GM19351 (cell line): Measurements from ENCODE around the gene MID1.

ENCODE experiments used
- ATAC-seq: cut with Tn5 transposase; IDR thresholded peaks from one replicate; pipeline ENCODE4 v1.9.1; 2021; ENCODE audit warnings: mild to moderate bottlenecking, moderate library complexity; ENCODE audit not compliant: unreplicated experiment

The MID1 gene

DNA sequence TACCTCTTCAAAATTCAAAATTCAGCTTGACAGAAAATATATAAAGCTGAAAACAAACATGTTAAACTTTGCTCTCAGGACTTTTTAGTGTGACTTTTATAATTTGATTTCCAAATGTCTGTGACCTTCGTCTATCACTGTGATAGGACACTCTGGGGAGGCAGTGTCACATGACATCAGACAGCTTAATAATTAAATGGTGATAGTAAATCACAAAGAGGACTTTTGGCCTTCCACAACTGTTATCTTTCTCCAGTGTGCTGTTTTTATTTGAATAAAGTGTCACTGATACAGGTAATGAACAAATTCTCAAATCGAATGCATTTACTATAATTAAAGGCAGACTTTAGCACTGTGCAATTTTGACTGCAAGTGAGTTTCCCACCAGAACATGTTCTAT is 83.1 kb downstream of the MID1 start:
- ATAC-seq = no peak

DNA sequence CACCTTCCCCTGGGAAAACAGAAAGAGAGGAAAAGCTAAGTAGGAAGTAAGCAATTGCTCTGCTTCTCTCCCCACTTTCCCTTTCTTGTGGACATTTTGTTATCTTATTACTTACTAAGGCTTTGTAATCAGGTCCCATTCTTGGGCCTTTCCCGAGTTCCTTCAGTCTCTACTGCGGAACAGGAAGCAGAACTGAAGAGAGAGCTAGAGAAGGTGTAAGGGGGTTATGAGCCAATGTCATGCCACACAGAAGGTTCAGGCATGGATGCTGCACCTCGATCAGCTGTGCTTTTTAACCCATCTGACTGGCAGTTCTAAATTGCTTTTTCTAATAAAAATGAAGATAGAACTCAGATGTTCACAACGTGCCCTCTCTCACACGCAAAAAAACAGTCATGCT is 83.6 kb downstream of the MID1 start:
- no peak for ATAC-seq

DNA sequence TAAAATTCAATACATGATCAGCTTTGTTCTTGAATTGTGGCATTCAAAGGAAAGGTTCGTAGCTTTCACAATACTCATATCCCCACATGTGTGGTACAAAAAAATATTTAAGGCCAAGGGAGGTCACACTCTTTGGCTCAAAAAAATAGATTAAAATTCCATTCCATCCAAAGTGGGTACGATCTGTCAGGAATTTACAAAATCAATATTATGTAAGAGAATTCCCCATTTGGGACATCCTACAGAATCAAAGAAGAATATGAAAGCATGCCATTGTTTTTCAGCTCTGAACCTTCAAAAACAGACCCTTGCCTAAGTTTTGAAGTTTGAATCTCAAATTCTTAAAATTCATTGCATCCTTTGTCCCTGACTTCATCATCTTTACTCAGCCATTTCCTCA is 85.8 kb downstream of the MID1 start:
- ATAC-seq = no peak

DNA sequence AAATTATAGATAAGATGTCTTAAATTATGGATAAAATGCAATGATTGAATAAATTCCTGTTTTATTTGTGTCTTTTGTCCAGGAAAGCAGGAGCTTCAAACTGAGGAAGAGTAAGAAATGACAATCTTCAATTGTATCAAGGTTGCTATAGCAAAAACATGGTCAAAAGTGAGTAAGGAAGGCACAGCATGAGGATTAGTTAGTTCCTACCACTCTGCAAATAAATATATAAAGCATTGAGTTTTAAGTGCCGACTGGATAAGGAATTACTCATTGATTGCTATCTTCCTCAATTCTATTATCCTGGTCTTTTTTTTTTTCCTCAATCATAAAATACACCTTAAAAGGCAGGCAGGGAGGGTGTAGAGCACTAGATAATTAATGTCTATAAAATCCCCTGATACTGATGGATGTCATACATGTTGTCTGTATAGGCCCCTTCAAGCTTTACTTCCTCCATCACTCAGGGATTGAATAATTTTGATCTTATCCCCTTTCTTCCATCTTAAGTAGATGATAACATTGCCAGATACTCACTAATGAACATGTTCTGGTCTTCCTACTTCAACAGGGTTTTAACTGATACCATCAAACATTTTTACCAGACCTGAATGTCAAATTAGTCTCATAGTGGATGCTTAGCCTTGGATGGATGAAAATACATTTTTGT is 86.6 kb downstream of the MID1 start:
- no peak for ATAC-seq

DNA sequence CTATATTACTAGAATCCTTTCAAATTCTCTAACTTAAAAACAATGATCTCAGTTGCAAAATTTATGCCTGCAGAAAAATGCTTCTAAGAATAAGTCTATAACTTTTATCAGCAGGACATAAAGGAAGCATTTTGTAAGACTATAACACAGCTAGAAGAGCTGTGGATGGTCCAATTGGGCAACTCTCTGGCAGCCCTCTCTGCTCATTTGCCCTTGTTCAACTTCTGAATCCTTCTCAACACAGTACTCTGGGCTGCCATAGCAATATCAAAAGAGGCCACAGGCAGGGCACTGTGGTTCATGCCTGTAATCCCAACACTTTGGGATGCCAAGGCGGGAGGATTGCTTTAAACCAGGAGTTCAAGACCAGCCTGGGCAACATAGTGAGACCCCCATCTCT is 88.5 kb downstream of the MID1 start:
- ATAC-seq = no peak

DNA sequence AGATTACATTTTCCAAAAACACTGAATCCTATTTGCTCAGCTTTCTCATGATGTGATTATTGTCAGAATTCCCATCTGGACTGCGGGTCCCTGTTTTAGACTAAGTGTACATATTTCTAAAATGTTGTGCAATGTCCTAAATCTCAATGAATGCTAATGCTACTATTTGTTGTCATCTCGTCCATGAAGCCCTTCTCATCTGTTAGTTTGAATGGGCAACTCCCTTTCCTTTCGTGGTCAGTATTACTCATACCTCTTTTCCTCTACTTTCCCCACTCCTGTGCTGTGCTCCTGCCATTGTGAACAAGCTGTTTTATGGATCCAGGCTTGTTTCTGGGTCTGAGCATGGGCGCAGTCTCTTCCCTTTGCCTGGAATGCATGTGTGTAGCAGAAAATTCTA is 91.0 kb downstream of the MID1 start:
- ATAC-seq = no peak

DNA sequence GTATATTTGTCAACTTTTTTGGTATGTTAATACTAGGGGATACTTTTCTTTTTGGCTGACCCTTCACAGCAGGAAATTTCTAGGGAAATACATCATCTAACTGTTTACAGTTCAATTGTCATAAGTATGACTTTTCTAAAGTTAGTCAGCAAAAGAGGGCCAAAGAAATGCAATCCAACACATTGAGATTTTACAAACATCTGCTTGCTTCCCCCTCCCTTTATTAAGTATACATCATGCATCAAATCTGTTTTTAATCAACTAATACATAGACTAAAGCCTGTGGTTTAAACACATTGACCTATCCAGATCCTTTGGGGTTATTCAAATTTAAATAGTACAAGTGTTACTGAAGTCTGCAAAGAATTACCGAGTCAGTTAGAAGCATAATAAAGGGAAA is 93.9 kb downstream of the MID1 start:
- no peak for ATAC-seq

DNA sequence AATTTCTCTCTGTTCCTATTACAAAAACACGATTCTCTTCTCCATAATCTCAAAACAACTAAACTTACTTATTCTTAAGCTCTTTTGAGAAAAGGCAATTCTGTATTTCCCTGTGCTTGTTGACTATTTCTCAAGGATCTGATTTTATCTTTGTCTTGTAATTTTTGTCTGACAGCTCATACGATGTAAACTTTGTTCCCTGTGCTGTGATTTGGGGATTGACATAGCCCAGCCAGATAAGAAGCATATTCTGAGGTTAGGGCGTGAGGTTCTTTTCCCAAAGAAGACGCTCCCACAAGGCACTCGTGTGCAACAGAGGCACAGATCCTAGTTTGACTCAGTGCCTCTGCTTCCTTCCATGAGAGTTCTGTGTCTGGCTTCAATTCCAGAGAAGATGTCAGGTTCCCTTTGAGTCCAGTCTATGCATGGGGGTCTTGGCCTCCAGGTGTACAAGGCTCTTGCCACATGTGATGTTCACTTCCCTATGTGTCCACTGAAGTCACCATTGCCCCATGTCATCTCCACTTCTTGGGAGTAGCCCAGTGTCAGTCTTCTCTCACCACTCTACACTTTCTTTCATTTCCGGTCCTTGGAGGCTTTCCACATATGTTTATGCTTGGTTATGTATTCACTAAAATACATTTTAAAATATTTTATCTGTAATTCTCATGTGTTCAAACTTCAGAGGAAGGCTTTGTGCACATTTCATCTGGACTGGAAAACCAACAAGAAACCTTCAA is 94.8 kb downstream of the MID1 start:
- ATAC-seq = no peak

DNA sequence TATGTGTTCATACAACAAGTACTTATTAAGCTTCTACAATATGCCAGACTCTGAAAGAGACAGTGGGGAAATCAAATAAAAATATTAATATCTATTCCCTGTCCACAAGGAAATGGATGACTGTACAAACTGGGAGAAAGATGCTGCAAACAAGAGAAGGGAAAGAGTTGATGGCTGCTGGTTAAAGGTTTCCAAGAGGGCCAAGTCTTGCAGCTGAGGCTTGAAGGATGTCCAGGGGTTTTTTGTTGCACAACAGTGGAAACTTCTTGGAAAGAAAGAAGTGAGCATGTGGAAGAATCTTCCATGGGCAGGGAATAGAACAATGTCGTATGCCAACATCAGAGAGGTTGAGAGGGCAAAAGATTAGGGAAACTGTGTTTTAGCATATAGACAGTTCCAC is 95.8 kb downstream of the MID1 start:
- ATAC-seq = no peak

DNA sequence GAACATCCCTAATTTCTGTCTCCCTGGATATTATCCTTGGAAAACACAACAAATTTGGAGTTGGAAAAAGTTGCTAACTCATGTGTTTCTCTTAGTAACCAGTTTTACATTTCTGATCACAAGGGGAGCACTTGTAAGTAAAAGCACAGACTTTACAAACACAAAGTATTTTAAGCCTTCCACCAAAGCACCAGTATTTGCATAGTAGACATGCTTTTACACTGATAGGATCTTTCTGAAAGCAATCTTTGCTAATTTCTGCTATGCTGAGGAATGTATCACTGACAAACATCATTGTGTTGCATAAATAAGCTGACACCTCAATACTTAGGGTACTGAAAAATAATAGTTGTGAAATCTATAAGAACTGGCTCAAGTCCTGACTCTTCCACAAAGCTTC is 100.6 kb downstream of the MID1 start:
- no peak for ATAC-seq

DNA sequence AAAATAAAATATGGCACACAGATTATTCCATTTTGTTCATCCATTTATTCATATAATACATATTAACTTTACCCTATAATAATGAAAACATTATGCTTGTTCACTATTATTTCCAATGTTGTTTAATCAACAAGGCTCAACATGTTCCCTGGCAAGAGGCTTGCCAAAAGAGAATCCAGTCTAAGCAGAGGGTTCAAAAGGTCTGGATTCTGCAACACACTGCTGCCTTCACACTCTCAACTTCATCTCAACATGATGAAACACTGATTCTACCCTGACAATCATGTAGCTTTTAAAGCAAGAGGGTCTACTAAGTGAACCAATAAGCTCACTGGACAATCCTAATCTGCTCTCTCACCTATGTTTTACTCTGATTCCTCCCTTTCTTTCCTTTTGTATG is 101.1 kb downstream of the MID1 start:
- no peak for ATAC-seq

DNA sequence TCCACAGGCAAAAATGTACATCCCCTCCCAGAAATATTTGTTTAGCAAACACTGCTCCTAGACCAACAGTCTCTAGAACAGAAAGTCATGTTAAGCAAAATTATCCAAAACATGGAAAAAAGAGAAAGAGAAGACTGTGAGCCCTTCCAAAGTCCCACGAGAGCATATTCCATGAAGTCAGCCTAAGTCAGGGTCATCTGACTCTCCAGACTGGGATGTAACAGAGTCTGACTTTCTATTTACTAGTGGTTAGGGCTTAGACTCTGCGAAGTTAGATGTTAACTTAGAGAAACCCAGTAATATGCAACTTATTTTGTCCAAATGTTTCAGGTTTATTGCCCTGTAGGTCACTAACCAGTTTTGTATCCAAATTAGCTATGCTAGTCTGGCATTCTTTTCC is 102.3 kb downstream of the MID1 start:
- no peak for ATAC-seq

DNA sequence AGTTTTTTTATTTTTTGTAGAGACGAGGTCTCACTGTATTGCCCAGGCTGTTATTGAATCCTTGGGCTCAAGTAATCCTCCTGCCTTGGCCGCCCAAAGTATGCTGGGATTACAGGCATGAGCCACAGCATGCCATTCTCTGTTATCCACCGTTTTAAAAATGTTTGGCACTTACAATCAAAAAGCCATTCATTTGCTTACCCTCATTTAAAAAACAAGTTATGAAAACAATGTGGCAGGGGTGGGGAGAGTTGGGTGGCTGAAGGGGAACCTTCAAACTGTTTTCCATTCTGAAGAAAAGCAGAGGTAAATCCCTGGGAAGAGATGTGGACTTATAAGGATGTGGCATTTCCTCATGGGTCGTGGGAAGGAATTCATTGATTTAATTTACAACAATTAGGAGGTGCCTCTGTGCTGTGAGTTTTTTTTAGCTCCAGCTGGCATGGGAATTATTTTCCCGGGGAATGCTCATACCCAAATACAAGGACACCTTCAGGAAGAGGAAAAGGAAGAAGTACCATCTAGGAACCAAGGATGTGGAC is 103.5 kb downstream of the MID1 start:
- ATAC-seq = no peak

DNA sequence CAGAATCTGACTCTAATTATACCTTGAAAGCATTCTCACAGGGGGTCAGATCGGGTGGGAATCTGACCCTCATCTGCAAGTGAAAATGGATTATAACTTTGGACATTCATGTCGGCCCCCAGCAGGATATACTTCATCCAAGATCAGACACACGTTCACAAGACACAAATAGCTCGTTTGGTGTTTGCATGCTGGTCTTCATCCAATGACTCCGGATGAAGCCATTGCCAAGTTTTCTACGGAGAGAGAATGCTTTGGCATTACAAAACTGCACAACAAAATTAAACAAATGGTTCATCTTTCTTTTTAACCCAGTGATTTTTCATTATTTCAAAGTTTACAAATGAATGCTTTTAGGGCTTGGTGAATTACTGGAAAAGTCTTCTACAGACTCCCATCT is 105.5 kb downstream of the MID1 start:
- no peak for ATAC-seq

DNA sequence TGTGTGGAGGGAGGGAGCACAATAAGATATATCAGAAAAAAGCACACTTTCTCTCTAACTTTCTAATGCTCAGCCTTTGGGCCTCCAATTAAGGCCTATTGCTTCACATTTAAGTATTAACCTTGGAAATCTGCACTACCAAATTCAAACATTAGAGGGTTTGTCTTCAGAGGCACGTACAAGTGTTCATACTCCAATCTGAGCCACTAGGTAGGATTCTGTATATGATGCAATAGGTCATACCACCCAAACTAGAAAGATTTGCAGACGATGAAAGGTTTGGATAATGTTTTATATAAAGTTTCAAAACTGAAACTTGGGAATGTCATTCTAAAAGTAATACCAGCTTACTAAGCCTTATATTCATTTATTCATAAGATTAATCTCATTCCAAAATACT is 106.4 kb downstream of the MID1 start:
- no peak for ATAC-seq

DNA sequence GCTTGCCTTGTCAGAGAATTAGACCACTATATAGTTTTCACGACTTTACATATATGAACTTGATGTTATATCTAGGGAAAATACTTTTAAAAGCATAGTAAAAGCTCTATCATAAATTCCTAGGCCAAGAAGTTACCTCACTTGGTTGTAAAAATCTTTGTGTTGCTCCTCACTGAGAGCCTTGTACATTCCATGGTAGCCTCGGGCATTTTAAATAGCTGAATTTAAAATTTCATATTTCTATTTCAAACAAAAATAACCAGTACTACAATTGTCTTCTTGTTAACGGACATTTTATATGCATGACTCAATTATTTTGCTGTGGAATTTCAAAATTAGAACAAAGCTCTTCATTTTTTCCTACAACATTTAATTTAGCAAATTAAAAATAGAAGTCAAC is 107.6 kb downstream of the MID1 start:
- ATAC-seq = no peak

DNA sequence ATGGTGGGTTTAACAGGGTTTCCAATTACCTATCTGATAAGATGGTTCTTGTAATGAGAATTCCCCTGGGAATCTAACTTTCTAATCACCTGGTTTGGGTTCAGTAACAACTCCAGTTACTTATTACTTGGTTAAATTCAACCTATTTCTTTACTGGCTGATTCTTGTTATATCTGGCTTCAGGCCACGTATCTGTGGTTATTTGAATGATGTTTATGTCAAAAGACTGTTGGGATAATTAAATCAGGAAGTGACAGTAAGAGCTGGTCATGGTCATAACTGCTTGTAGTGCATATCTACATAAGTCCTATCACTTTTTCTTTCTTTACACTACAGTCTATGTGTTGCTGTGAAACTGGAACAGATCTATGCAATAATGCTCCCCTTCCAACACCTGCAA is 108.1 kb downstream of the MID1 start:
- no peak for ATAC-seq

DNA sequence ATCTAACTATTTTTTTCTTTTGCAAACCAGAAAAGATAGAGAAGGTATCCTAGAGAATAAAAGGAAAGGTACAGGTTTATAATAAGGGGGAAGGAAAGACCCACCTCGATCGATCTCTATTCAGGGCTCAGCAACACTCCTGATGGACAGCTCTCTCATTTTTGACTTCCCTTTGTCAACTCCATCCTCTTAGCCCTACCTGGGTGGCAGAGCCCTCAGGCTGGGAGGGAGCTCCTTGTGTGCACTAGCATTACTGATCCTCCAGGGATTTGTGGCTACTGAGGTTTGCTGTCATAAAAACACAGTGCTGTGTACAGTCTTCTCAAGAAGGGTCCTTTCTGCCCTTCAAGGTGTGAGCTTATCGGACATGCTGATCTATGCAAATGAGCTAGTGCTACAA is 111.0 kb downstream of the MID1 start:
- no peak for ATAC-seq

DNA sequence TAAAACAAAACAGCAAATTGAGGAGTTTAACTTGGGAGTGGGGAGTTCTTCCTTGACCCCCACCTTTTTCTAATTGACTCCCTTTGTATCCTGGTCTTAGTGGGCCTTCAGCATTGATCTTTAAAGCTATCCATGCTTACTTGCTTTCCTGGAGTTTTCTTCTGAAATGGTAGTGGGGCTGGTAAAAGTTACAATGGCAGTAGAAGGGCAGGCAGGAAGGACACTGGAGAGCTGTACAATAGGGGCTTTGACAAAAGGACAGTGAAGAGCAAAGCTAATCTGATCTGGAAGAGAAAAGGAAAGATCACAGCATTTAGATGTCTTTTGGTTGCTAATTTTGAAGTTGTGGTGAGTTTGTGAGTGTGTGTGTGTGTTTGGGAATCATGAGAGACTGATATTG is 111.5 kb downstream of the MID1 start:
- no peak for ATAC-seq

DNA sequence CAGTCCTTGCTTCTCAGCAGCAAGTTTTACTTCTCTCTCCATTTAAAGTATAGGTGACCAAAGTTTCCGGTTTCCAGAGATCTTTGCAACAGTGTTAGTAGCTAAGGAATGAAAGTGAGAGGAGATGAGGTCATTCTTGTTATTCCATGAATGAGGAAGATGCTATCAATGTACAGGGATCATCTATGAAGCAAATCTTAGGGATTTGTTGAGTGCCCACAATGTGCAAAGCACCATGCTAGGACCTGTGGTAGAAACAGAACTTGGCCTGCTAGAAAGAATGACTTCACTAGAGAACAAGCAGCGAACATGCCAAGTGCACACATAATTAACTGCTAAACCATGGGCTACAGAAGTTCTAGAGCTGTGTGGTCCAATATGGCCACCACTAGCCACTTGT is 112.5 kb downstream of the MID1 start:
- ATAC-seq = no peak

DNA sequence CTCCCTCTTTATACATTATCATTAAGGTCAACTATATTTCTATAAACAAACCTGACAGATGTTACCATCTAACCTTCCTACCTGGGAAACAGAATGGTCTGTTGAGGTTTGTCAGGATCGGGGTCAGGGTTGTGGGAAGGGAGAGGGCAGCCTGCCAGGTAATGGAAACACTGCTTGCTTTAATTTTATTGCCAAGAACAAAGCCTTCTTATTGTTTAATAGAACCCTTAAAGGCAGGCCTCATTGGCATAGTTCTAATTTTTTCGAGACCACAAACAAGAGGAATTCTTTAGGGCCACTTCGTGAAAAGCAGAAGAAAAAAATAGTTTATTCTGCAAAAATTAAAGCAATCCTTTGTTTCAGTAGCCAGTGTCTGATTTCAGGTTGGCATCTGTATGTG is 113.2 kb downstream of the MID1 start:
- ATAC-seq = no peak

DNA sequence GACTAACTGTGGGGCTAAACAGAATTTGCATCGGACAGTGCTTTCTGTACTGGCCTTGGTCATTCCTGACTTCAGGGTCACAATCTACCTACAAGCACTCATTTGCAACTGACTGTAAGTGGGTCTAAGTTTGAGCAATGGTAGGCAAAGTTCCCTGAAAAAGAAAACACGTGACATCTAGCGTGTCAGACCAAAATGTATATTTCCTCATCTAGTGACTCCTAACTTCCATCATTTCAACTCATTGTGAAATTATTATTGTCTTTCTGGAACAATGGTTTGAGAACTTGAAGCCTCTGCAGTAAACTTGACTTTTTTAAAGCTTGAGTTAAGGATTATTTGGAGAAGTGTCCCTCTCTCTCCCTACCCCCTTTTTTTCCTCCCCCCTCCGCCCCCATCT is 113.6 kb downstream of the MID1 start:
- no peak for ATAC-seq

DNA sequence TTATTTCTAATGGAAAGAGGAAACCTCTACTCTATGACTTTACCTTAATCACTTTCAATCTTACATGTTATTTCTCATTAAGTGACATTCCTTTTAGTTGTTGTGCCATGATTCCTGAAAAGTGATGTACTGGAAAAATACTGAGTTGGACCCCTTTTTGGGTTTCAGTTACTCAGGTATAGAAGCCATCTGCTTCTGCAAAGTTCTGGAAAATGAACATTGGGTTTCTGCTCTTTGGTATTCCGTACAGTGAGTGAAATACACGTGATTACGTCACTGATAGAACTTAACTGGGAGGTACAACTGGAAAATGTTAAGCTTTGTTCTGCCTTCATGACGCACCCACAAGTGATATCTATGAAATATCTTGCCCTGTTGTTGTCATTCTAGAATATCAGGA is 114.7 kb downstream of the MID1 start:
- ATAC-seq = no peak
